HG03469 (cell line): Measurements from ENCODE around the gene SRPK2.

Source experiments
- ATAC-seq: cut with Tn5 transposase; IDR thresholded peaks from one replicate; pipeline ENCODE4 v1.9.1; 2021; ENCODE audit warnings: mild to moderate bottlenecking, moderate library complexity, moderate number of reproducible peaks; ENCODE audit not compliant: unreplicated experiment

Gene SRPK2

DNA sequence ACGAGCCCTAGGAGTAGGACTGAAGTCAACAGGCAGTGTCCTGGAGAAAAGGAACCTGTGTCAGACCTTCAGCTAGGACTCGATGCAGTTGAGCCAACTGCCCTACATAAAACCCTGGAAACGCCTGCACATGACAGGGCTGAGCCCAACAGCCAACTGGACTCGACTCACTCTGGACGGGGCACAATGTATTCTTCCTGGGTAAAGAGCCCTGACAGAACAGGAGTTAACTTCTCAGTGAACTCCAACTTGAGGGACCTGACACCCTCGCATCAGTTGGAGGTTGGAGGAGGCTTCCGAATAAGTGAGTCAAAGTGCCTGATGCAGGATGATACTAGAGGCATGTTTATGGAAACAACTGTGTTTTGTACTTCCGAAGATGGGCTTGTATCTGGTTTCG lies 281.3 kb downstream of the SRPK2 start:
- ATAC-seq, result no peak

DNA sequence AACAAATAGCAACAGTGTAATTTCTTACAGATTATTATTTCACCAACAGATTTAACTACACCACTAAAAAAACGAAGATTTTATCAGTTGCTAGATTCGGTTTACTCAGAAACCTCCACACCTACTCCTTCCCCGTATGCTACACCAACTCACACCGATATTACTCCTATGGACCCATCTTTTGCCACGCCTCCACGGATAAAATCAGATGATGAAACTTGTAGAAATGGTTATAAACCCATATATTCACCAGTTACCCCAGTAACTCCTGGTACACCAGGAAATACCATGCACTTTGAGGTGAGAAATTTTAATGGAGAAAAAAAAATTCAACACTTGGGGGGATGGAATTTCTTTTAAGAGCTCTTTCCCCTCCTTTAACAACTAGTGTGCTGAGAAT lies 282.2 kb downstream of the SRPK2 start:
- no peak for ATAC-seq

DNA sequence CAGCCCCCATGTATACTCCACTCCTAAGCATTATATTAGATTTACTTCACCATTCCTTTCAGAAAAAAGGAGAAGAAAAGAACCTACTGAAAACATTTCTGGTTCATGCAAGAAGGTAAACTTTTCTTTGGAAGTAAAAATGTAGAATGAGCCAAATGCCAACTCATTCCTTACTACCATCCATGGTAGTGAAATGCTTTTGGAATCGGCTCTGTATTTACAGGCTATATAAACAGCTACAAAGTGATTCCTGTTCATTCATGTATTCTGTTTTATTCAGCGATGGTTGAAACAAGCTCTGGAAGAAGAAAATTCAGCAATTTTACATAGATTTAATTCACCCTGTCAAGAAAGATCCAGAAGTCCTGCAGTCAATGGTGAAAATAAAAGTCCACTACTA lies 283.1 kb downstream of the SRPK2 start:
- no peak for ATAC-seq

DNA sequence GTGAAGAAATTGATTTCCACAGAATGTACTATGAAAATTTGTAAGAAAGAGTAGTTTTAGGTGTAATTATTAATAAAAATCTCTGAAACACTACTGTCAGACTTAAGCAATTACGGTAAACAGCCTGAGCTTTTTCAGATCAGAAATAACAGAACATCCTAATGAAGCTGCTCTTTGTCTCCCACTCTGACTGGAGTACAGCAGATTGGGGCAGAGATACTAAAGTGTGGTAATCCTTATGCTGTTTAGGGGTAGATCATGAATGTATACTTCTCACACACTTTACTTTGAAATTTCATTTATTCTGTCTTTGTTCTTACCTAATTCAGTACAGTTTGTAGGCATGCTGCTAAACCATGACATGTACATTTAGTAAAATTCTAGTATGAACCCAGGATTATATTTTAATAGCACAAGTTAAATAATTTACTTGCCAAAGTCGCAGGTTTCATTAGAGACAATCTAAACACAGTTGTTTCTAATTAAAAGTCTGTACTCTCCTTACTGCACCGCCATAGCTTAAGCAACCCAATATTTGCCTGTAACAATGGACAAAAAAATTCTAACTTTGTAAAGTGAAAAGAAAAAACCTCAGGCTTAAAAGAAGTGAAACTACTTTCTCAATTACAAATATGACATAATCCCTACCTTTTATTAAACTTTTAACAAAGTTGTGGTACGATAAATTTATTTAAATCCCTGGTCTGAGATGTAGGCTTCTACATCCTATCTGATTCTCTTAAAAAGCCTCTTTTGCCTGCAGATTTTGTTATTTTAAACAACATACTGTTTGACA lies 286.0 kb downstream of the SRPK2 start:
- ATAC-seq, result no peak

DNA sequence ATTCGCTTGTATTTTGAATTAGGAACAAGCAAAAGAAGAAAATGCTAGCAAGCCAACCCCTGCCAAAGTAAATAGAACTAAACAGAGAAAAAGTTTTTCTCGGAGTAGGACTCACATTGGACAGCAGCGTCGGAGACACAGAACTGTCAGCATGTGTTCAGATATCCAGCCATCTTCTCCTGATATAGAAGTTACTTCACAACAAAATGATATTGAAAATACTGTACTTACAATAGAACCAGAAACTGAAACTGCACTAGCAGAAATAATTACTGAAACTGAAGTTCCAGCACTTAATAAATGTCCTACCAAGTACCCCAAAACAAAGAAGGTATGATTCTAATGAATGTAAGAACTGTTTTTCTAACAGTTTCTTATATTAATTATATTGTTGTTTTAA lies 286.9 kb downstream of the SRPK2 start:
- ATAC-seq, result no peak

DNA sequence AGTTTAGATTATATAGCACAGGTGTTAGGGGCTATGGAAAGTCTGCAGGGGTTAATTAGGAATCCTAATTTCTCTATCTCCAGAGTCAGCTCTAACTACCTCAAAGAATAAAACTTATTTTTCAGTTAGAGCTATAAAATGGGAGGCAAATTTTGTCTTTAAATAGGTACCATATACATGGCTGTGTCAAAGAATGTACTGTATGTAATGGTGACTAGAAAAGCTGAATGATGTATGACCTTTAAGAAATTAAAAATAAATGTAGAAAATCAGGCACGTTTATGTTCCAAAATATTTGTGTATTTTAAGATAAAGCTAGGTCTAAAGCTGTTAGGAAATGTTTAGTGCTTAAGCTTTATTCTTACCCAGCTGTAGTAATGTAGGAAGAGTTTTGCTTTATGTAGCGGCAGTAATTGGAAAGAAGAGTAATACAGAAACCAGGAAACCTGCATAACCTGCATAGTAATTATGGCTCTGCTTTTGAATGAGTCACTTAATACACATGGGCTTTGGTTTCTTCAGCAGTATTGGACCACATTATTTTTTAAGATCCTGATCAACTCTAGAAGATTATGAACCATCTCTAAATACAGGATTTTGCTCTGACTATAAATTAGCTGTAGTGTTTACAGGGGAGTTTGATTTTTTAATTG lies 289.7 kb downstream of the SRPK2 start:
- no peak for ATAC-seq

DNA sequence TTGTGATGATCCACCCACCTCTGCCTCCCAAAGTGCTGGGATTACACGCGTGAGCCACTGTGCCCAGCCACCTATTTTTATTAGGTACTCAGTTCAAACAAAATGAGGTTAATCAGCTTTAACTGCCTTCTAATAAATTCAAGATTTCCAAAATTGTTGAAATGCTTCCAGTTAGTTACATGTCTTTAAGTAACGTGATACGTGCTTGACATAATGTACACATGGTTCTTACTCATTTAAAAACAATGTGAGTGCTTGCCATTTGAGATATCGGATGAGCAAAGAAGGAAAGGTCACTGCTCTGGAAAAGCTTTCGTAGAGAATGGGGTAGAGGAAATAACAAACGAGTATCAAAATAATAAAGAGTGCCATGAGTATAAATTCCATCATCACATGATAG lies 291.1 kb downstream of the SRPK2 start:
- no peak for ATAC-seq

DNA sequence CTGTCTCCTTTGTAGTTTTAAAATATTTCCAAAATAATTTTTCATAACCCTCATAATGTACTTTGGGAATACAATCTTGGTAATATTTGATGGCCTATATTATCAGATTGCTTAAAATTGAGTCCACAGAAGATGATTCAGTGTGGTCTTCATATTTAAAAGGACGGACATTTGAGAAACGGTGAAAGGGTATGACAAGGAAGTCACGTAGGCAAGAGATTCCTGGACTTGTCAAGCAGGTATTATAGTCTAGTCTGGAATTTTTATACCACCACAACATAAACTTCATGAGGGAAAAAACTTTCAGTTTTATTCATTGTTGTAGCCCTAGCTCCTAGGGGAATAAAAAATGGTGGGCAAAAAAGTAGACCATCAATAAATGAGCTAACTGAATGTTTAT lies 292.4 kb downstream of the SRPK2 start:
- ATAC-seq, result no peak

DNA sequence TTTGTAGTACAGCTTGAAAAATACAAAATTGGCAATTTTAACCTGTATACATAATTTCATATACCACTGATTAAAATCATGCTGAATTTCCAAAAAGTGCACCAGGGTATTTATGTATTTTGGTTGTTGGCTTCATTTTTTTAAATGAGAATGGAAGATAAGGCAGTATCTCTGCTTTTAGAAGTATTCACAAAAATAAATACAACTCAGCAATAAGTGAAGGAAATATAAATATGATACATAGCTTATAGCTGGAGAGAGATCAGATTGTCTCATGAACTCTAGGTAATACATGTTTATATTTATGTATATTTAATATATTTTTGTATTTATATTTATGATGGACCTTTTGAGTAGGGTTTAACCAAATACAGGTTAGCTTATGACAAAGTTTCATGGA lies 293.8 kb downstream of the SRPK2 start:
- ATAC-seq, result no peak

DNA sequence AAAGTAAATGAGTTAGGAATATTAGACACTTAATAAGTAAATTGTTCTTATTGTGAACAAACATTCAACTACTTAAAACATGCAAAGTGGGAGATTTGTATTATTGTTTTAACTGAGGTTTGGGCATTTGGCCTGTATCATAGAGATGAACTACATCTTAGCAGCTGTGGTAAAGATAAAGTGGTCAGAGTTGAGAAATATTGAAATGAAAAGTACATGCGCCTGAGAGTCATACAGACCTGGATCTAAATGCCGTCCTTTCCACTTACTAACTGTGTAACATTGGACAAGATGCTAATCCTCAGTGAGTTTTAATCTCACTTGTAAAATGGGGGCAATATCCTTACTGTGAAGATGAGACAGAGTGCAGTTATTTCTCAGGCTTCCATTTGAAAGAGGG lies 300.3 kb downstream of the SRPK2 start:
- ATAC-seq, result no peak

DNA sequence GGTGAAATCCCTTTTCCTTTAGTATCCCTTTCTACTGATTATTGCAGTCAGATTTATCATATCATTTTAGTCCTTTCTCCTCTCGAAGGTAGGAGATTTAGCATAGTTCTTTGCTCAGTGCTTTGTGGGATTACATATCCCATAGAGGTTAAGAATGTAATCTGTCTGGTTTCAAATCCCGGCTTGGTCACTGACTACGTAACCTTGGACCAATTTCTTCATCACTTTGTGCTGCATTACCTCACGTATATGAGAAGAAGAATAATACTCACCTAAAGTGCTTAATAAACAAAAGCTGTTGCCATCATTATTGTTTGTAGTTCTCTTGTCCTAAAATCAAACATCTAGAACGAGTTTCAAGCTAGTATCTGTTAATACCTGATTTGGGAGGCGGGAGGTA lies 300.7 kb downstream of the SRPK2 start:
- no peak for ATAC-seq

DNA sequence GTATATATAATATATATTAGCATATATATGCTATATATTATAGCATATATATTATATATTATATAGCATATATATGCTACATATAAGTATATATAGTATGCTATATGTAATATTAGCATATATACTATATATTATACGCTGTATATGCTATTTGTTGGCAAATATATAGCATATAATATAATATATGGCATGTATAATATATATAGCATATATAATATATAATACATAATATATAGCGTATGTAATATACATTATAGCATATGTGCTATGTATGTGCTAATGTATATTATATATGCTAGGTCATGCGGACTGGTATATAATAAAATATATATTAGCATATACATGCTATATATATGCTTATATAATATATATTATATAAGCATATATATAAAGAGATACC lies 301.9 kb downstream of the SRPK2 start:
- no peak for ATAC-seq

DNA sequence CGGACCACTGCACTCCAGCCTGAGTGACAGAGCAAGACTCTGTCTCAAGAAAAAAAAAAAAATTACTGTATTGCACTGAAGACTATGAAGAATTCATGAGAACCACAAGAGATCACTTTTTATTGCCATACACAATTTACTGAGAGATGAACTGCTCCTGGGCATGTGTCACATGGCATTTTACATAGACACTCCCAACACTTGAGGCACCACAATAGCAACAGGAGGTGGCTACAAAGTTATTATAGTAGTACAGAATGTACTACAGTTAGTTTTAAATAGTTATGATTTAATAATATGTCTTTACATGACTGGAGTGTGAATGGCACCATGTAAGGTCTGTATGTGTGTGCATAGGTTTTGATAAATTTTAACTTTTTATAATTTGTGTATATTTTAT lies 304.1 kb downstream of the SRPK2 start:
- no peak for ATAC-seq

DNA sequence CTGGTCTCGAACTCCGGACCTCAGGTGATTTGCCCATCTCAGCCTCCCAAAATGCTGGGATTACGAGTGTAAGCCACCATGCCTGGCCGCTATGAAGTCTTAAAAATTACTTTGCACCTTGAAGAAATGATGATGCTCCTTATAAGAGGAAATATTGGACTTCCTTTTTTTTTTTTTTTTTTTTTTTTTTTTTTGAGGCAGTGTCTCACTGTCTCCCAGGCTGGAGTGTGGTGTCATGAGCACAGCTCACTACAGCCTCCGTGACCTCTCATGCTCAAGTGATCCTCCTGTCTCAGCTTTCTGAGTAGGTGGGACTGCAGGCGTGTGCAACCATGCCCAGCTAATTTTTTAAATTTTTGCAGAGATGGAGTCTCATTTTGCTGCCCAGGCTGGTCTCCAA lies 309.4 kb downstream of the SRPK2 start:
- no peak for ATAC-seq

DNA sequence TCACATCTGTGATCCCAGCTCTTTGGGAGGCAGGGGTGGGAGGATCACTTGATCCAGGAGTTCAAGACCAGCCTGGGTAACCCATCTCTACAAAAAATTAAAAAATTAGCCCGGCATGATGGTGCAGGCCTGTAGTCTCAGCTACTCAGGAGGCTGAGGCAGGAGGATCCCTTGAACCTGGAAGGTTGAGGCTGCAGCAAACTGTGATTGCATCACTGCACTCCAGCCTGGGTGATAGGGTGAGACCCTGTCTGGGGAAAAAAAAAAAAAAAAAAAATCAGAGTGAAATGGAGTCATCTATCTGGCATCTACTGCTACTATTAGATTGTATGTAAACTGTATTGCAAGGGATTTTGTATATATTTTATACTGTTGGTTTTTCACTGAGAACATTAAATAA lies 315.6 kb downstream of the SRPK2 start:
- no peak for ATAC-seq

DNA sequence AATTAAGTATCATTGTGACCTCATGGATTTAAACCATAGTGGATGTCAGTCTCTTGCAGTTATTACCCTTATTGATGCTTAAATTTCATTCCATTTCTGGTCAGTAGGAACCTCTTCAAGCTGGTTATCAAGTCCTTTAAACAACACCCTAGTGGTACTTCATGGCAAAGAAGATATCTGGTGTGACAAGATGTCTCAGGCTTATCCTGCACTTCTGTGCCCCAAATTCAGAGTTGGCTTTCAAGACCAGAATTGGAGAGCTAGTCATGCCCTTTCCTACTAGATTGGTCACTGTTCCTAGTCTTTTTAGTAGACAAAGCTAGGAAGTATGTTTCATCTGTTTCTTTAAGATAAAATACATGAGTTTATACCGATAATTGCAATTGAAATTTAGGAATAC lies 319.8 kb downstream of the SRPK2 start:
- ATAC-seq, result no peak

DNA sequence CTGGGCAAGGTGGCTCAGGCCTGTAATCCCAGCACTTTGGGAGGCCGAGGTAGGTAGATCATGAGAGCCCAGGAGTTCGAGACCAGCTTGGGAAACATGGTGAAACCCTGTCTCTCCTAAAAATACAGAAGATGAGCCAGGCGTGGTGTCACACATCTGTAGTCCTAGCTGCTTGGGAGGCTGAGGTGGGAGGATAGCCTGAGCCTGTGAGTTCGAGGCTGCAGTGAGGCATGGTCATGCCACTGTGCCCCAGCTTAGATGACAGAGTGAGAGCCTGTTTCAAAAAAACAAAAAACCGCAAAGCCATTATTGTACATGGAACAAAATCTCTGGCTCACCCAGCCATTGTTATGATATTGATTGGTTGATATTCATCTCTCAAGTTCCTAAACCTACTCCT lies 321.0 kb downstream of the SRPK2 start:
- no peak for ATAC-seq
